Stimulated activated memory B cell treated with anti-CD40 and anti-IgM and Interleukin-4, amounts not matched to agents 10 μg/mL and 1 μg/mL and 100 μg/mL, for 72 hours (primary cell): Measurements from ENCODE around the gene GPR42.

ENCODE experiments used
- ATAC-seq: fragments of 150-1000 bp; cut with Tn5 transposase; 2 replicates; pipeline ENCODE4 v1.10.0; 2021
- H3K27ac Mint-ChIP-seq: one replicate; pipeline ENCODE4 v1.8.0; 2022; ENCODE audit warnings: mild to moderate bottlenecking, mixed read lengths
- H3K27me3 Mint-ChIP-seq: one replicate; pipeline ENCODE4 v1.8.0; 2022; ENCODE audit warnings: mixed read lengths
- H3K36me3 Mint-ChIP-seq: one replicate; pipeline ENCODE4 v1.8.0; 2022; ENCODE audit warnings: mixed read lengths
- H3K4me1 Mint-ChIP-seq: one replicate; pipeline ENCODE4 v1.8.0; 2022; ENCODE audit warnings: mixed read lengths
- H3K4me3 Mint-ChIP-seq: one replicate; pipeline ENCODE4 v1.8.0; 2022; ENCODE audit warnings: mild to moderate bottlenecking, moderate library complexity, mixed read lengths
- H3K9me3 Mint-ChIP-seq: one replicate; pipeline ENCODE4 v1.8.0; 2022; ENCODE audit warnings: mixed read lengths

Gene GPR42

DNA sequence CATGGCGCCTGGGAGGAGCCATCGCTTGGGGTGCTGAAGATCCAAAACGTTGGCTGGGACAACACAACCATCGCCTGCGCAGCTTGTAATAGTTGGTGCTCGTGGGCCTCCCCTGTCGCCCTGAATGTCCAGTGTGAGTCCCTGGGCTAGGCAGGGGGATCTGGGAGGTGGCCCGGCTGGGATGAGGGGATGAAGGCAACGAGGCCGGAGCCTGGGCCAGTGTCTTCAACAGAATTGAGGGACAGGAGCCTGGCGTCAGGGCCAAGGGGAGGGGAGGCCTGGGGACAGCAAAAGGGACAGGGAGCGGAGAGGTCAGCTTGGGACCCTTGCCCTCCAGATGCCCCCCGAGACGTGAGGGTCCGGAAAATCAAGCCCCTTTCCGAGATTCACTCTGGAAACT, 29.9 kb upstream of the GPR42 start:
- Mint-ChIP-seq H3K9me3 (no peaks in the 10 kb centered on the region), H3K4me3 (no peak overlapping the region), H3K27ac (peak overlapping the region; percentile 31), H3K36me3 (peaks cover 71% of the 10 kb centered on the region), H3K27me3 (no peaks in the 10 kb centered on the region), H3K4me1 (peaks cover 73% of the 10 kb centered on the region)
- no peak for ATAC-seq

DNA sequence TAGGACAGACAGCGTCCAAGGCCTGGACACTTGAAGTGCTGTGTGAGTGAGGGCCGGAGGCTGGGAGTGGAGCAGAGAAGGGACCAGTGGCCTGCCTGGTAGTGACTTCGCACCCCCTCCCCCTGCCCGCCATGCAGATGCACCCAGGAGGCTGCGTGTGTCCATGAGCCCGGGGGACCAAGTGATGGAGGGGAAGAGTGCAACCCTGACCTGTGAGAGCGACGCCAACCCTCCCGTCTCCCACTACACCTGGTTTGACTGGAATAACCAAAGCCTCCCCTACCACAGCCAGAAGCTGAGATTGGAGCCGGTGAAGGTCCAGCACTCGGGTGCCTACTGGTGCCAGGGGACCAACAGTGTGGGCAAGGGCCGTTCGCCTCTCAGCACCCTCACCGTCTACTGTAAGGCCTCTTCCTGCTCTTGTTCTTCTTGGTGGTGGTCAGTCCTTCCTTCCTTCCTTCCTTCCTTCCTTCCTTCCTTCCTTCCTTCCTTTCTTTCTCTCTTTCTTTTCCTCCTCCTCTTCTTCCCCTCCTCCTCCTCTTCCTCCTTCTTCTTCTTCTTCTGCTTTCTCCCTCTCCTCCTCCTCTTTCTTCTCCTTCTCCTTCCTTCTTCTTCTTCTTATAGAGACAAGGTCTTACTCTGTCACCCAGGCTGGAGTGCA, 29.2 kb upstream of the GPR42 start:
- Mint-ChIP-seq H3K9me3 (no peaks in the 10 kb centered on the region), H3K4me3 (no peak overlapping the region), H3K4me1 (peaks cover 73% of the 10 kb centered on the region), H3K36me3 (peaks cover 69% of the 10 kb centered on the region), H3K27ac (no peak overlapping the region), H3K27me3 (no peaks in the 10 kb centered on the region)
- ATAC-seq, result no peak

GRCh38 chr19:35342430-35342829, 28.4 kb upstream of the GPR42 start:
- ATAC-seq, result no peak
- Mint-ChIP-seq H3K27ac (no peak overlapping the region), H3K27me3 (no peaks in the 10 kb centered on the region), H3K36me3 (peaks cover 65% of the 10 kb centered on the region), H3K4me1 (peaks cover 73% of the 10 kb centered on the region), H3K4me3 (no peak overlapping the region), H3K9me3 (no peaks in the 10 kb centered on the region)

- Mint-ChIP-seq H3K27me3 (no peaks in the 10 kb centered on the region), H3K4me1 (peaks cover 85% of the 10 kb centered on the region), H3K4me3 (no peak overlapping the region), H3K27ac (no peak overlapping the region), H3K36me3 (peaks cover 54% of the 10 kb centered on the region), H3K9me3 (no peaks in the 10 kb centered on the region)
- ATAC-seq, result no peak
Measured at GRCh38 chr19:35344511-35345031, 26.3 kb upstream of the GPR42 start.

GRCh38 chr19:35345671-35346111, 25.2 kb upstream of the GPR42 start:
- H3K27me3 Mint-ChIP-seq, result no peaks in the 10 kb centered on the region
- peak overlapping the region; percentile 59 for H3K4me3 Mint-ChIP-seq
- peaks cover 51% of the 10 kb centered on the region for H3K36me3 Mint-ChIP-seq
- peak overlapping the region; percentile 96 for H3K27ac Mint-ChIP-seq
- peaks cover 93% of the 10 kb centered on the region for H3K4me1 Mint-ChIP-seq
- no peaks in the 10 kb centered on the region for H3K9me3 Mint-ChIP-seq
- no peak for ATAC-seq

DNA sequence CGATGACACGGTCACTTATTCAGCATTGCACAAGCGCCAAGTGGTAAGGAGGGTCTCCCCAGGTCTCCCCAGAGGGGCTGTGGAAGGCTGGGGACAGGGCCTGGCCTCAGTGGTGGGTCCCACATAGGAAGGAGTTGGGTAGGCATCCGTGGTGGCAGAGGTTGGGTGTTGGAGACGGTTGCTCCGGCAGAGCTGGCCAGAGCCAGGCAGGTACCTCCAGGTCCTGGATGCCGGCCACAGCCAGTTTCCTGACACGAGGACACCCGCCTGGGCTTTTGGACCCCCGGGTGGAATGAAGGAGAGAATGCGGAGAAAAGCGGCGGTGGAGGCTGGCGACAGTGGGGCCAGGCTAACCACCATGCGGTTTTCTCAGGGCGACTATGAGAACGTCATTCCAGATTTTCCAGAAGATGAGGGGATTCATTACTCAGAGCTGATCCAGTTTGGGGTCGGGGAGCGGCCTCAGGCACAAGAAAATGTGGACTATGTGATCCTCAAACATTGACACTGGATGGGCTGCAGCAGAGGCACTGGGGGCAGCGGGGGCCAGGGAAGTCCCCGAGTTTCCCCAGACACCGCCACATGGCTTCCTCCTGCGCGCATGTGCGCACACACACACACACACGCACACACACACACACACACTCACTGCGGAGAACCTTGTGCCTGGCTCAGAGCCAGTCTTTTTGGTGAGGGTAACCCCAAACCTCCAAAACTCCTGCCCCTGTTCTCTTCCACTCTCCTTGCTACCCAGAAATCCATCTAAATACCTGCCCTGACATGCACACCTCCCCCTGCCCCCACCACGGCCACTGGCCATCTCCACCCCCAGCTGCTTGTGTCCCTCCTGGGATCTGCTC, 24.4 kb upstream of the GPR42 start:
- Mint-ChIP-seq H3K4me3 (peak overlapping the region; percentile 59), H3K27me3 (no peaks in the 10 kb centered on the region), H3K4me1 (peaks cover 94% of the 10 kb centered on the region)

GRCh38 chr19:35347171-35347929, 23.5 kb upstream of the GPR42 start, which contains the start of gene FFAR1:
FFAR1 (plus strand) TSS chr19:35347902; CDS start chr19:35351552, 3,650 bp downstream.
- Mint-ChIP-seq H3K36me3 (peaks cover 34% of the 10 kb centered on the region), H3K27me3 (no peaks in the 10 kb centered on the region), H3K9me3 (no peaks in the 10 kb centered on the region), H3K4me3 (peak within 1 kb of the TSS; percentile 59), H3K27ac (peak within 1 kb of the TSS; percentile 96), H3K4me1 (peaks cover 89% of the 10 kb centered on the region)
- ATAC-seq, result peak; percentile 85

More for the DNA sequence above, 24.4 kb upstream of the GPR42 start:
- Mint-ChIP-seq H3K27ac (peak overlapping the region; percentile 96), H3K36me3 (peaks cover 43% of the 10 kb centered on the region), H3K9me3 (no peaks in the 10 kb centered on the region)
- peak; percentile 78 for ATAC-seq

- H3K27ac Mint-ChIP-seq, result peak overlapping the region; percentile 96
- peaks cover 29% of the 10 kb centered on the region for H3K36me3 Mint-ChIP-seq
- H3K27me3 Mint-ChIP-seq, result no peaks in the 10 kb centered on the region
- H3K9me3 Mint-ChIP-seq, result no peaks in the 10 kb centered on the region
- no peak for ATAC-seq
- H3K4me3 Mint-ChIP-seq, result no peak overlapping the region
- peaks cover 91% of the 10 kb centered on the region for H3K4me1 Mint-ChIP-seq
Measured at GRCh38 chr19:35347930-35348298, 23.0 kb upstream of the GPR42 start.

DNA sequence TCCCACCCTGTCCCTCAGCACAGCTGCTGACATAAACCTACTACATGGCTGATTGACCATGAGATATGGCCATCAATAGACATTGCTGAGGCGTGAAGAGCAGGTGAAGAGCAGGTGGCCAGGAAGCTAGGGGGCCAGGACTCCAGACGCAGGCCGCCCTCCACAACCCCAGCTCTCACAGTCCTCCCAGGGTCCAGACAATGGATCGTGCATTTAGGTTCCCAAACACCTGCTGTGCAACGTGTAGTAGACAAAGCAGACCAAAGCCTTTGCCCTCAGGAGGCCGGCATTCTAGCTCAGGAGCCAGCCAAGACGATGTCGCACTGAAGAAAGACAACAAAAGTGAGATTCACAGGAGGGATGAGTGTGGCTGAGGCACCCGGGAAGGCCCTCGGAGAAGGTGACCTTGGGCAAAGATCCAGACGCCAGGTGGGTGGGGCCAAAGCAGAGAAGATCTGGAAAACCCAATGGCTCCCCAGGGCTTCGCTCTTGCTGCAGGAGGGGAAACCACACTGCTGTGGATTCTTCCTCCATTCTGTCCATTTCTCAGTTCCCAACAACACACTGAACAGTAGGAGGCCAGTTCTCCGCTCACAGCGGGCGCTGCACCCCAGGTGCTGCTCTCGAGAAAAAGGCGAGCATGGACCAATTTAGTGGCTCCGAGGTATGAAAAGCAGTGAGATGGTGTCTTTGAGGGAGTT, 21.8 kb upstream of the GPR42 start:
- Mint-ChIP-seq H3K36me3 (peaks cover 21% of the 10 kb centered on the region), H3K27me3 (no peaks in the 10 kb centered on the region), H3K9me3 (no peaks in the 10 kb centered on the region), H3K4me3 (no peak overlapping the region), H3K27ac (peak overlapping the region; percentile 23), H3K4me1 (peaks cover 82% of the 10 kb centered on the region)
- no peak for ATAC-seq

GRCh38 chr19:35349614-35350521, 21.0 kb upstream of the GPR42 start:
- peaks cover 18% of the 10 kb centered on the region for H3K36me3 Mint-ChIP-seq
- H3K9me3 Mint-ChIP-seq, result no peaks in the 10 kb centered on the region
- no peak for ATAC-seq
- peaks cover 74% of the 10 kb centered on the region for H3K4me1 Mint-ChIP-seq
- no peaks in the 10 kb centered on the region for H3K27me3 Mint-ChIP-seq
- H3K4me3 Mint-ChIP-seq, result no peak overlapping the region
- peak overlapping the region; percentile 55 for H3K27ac Mint-ChIP-seq

GRCh38 chr19:35350591-35350990, 20.3 kb upstream of the GPR42 start:
- no peak for ATAC-seq
- H3K27ac Mint-ChIP-seq, result peak overlapping the region; percentile 55

DNA sequence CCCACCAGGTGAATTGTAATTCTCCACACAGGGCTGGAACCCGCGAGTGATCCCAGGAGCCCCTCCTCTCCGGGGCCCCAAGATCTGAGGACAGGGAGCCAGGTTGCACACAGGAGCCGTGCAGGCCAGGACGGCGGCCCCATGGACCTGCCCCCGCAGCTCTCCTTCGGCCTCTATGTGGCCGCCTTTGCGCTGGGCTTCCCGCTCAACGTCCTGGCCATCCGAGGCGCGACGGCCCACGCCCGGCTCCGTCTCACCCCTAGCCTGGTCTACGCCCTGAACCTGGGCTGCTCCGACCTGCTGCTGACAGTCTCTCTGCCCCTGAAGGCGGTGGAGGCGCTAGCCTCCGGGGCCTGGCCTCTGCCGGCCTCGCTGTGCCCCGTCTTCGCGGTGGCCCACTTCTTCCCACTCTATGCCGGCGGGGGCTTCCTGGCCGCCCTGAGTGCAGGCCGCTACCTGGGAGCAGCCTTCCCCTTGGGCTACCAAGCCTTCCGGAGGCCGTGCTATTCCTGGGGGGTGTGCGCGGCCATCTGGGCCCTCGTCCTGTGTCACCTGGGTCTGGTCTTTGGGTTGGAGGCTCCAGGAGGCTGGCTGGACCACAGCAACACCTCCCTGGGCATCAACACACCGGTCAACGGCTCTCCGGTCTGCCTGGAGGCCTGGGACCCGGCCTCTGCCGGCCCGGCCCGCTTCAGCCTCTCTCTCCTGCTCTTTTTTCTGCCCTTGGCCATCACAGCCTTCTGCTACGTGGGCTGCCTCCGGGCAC, 19.3 kb upstream of the GPR42 start:
- no peaks in the 10 kb centered on the region for H3K9me3 Mint-ChIP-seq
- H3K27ac Mint-ChIP-seq, result peak overlapping the region; percentile 55
- no peak for ATAC-seq
- H3K4me3 Mint-ChIP-seq, result no peak overlapping the region
- peaks cover 7% of the 10 kb centered on the region for H3K27me3 Mint-ChIP-seq
- H3K36me3 Mint-ChIP-seq, result peaks cover 4% of the 10 kb centered on the region
- peaks cover 57% of the 10 kb centered on the region for H3K4me1 Mint-ChIP-seq

More at GRCh38 chr19:35350591-35350990, 20.3 kb upstream of the GPR42 start:
- Mint-ChIP-seq H3K4me1 (peaks cover 67% of the 10 kb centered on the region), H3K9me3 (no peaks in the 10 kb centered on the region), H3K4me3 (no peak overlapping the region), H3K27me3 (no peaks in the 10 kb centered on the region), H3K36me3 (peaks cover 12% of the 10 kb centered on the region)

- peaks cover 51% of the 10 kb centered on the region for H3K4me1 Mint-ChIP-seq
- H3K9me3 Mint-ChIP-seq, result no peaks in the 10 kb centered on the region
- H3K27ac Mint-ChIP-seq, result no peak overlapping the region
- no peak for ATAC-seq
- peaks cover 10% of the 10 kb centered on the region for H3K27me3 Mint-ChIP-seq
- no peaks in the 10 kb centered on the region for H3K36me3 Mint-ChIP-seq
- no peak overlapping the region for H3K4me3 Mint-ChIP-seq
Measured at GRCh38 chr19:35352177-35352447, 18.8 kb upstream of the GPR42 start.
